Fibroblast of lung (primary cell): ENCODE results near the gene ACOXL.

Experiments
- EZH2 ChIP-seq: IDR thresholded peaks from 2 replicates; pipeline ENCODE4 v1.5.1; 2012; ENCODE audit warnings: low read length, control low read depth, mild to moderate bottlenecking; ENCODE audit errors: missing control alignments
- TF ChIP-seq, protein P1 (sequence below), 2 donors: IDR thresholded peaks in 1 of 2; conservative IDR thresholded peaks in 1 of 2; 1 replicate in 1 of 2; 2 replicates in 1 of 2; pipeline ENCODE4 v1.5.1; 2011 to 2012; ENCODE audit warnings: low read length in 2 of 2, control low read depth in 1 of 2, inconsistent platforms in 1 of 2, low read depth in 1 of 2, mild to moderate bottlenecking in 1 of 2

DNA sequence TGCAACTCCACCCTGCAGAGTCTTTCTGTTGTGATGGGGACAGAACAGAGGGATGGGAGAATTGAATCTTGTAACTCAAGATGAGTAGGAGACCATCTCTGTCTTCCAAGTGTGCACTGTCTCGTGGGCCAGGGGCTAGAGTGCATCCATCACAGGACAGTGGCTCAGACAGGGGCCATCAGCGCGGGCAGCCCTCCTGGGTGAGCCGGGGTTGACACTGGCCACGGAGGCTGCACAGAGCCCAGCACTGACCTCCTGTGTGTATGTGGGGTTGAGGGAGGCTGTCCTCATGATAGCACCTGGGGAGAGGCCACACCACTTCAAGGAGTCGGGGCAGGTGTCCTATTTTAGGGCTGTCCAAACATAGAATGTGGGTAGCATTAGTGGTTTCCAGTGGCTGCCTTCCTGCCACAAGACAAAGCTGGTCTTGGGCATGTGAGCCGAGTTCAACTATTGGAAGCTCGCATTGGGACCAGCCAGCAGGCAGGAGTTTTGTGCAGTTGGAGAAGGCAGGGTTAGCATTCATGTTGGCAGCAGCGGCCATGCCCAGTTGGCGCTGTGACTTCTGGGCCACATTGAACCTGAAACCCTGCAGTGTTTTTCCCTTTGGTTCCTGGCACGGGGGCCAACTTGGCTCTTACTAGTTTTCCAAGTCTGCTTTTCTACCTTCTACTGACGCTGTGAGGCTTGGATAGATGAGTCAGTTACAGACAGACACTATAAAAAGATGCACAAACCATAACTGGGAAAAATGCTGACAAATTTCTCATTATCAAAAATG, 45.3 kb downstream of the ACOXL start:
- TF ChIP-seq, protein P1, sequence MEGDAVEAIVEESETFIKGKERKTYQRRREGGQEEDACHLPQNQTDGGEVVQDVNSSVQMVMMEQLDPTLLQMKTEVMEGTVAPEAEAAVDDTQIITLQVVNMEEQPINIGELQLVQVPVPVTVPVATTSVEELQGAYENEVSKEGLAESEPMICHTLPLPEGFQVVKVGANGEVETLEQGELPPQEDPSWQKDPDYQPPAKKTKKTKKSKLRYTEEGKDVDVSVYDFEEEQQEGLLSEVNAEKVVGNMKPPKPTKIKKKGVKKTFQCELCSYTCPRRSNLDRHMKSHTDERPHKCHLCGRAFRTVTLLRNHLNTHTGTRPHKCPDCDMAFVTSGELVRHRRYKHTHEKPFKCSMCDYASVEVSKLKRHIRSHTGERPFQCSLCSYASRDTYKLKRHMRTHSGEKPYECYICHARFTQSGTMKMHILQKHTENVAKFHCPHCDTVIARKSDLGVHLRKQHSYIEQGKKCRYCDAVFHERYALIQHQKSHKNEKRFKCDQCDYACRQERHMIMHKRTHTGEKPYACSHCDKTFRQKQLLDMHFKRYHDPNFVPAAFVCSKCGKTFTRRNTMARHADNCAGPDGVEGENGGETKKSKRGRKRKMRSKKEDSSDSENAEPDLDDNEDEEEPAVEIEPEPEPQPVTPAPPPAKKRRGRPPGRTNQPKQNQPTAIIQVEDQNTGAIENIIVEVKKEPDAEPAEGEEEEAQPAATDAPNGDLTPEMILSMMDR (conservative IDR thresholded peaks at IDR 0.05 in 1 of 2, IDR thresholded peaks at IDR 0.05 in 1 of 2; ENCODE audit: low read depth in 1 of 2, low read length in 2 of 2) = no peak
- no peak for TF ChIP-seq EZH2
